ENCODE results near the gene TMEM229B. TPM values are rescaled to one million over a fixed set of nuclear protein-coding genes. Genes with fewer than 3 reads are reported as not detected.
A peak's percentile ranks its signal among the peaks of the same experiment; 100 is the strongest.

Gene TMEM229B
- total and polyA plus RNA-seq, 2 donors (not counting 1 experiment from before 2014, with no cell fraction given), result 0.68 to 0.99 TPM

DNA sequence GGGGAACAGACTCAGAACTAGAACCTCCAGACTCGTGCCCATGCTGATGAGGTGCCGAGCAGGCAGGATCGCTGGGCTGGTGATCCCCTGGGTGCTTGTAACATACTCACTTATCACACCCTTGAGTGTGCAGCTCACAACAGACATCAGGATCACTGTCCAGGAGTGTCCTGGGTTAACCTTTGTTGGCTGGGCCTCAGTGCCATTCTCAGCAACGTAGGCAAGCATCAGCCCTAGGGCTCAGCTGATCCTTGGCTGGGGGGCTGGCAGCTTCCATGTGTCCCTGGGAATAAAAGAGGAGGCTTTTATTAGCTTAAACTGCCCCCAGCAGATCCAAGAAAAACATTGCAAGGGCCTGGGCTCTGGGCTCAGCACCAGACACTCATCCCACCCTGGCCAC, 1.6 kb downstream of the TMEM229B start:
- Histone ChIP-seq H2AFZ (ENCODE audit: low read length) (no peak overlapping the region), H3K9ac (ENCODE audit: insufficient read depth, low read length) (no peak overlapping the region), H3K27me3 (ENCODE audit: control insufficient read depth, insufficient read depth, low read length) (no peaks in the 10 kb centered on the region), H3K9me3 (ENCODE audit: control insufficient read depth, insufficient read depth, low read depth, low read length) (no peaks in the 10 kb centered on the region), H3K4me1 (ENCODE audit: control insufficient read depth, extremely low read depth, insufficient read depth, low read length) (no peaks in the 10 kb centered on the region), H3K27ac (ENCODE audit: insufficient read depth, low read length) (no peak overlapping the region), H3K79me2 (ENCODE audit: control insufficient read depth, insufficient read depth, low read length) (no peaks in the 10 kb centered on the region), H3K36me3 (ENCODE audit: control insufficient read depth, insufficient read depth, low read length) (no peaks in the 10 kb centered on the region), H3K4me3 (replicated peaks in 1 of 4; ENCODE audit: control extremely low read depth in 1 of 4, insufficient read depth in 1 of 4, low read depth in 3 of 4, low read length in 4 of 4) (no peak overlapping the region), H3K4me2 (ENCODE audit: extremely low read depth, insufficient read depth, low read length) (no peak overlapping the region), H4K20me1 (ENCODE audit: control insufficient read depth, extremely low read depth, insufficient read depth, low read length) (no peaks in the 10 kb centered on the region)
- DNase-seq (ENCODE audit: low read depth in 2 of 2), result no peak
- TF ChIP-seq EZH2 (IDR thresholded peaks at IDR 0.05; ENCODE audit: low read length, missing control alignments), result no peak
- TF ChIP-seq, protein P1, sequence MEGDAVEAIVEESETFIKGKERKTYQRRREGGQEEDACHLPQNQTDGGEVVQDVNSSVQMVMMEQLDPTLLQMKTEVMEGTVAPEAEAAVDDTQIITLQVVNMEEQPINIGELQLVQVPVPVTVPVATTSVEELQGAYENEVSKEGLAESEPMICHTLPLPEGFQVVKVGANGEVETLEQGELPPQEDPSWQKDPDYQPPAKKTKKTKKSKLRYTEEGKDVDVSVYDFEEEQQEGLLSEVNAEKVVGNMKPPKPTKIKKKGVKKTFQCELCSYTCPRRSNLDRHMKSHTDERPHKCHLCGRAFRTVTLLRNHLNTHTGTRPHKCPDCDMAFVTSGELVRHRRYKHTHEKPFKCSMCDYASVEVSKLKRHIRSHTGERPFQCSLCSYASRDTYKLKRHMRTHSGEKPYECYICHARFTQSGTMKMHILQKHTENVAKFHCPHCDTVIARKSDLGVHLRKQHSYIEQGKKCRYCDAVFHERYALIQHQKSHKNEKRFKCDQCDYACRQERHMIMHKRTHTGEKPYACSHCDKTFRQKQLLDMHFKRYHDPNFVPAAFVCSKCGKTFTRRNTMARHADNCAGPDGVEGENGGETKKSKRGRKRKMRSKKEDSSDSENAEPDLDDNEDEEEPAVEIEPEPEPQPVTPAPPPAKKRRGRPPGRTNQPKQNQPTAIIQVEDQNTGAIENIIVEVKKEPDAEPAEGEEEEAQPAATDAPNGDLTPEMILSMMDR (conservative IDR thresholded peaks at IDR 0.05 in 1 of 2, IDR thresholded peaks at IDR 0.05 in 1 of 2; ENCODE audit: low read depth in 1 of 2, low read length in 2 of 2), result no peak

DNA sequence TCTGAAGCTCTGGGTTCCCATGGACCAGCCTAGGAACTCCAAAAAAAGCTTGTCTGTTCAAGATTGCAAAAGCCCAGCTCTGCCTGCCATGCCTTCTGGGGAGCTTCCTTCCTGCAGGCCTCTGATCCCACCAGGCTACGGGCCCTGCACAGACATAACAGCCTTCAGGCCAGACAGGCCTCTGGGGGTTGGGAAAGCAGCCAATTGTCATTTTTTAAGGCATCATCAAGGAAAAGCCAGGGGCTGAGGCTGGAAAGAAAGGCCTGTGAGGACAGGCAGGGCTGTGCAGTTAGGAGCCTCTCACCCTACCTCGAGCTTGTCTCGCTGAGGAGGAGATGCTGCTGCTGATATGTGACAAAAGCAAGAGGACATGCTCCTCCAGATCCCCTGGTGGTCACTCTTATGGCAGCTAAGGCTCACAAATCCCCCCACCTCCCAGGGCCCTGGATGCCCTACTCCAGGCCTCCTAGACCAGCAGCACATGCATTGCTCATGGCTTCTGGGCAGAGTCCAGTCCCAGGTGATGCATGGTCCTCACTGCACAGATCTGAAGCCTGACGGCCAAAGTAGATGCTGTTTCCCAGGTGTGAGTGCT, 2.9 kb downstream of the TMEM229B start:
- Histone ChIP-seq H4K20me1 (ENCODE audit: control insufficient read depth, extremely low read depth, insufficient read depth, low read length) (no peaks in the 10 kb centered on the region), H3K9me3 (ENCODE audit: control insufficient read depth, insufficient read depth, low read depth, low read length) (no peaks in the 10 kb centered on the region), H3K4me1 (ENCODE audit: control insufficient read depth, extremely low read depth, insufficient read depth, low read length) (no peaks in the 10 kb centered on the region), H3K27me3 (ENCODE audit: control insufficient read depth, insufficient read depth, low read length) (no peaks in the 10 kb centered on the region), H3K4me2 (ENCODE audit: extremely low read depth, insufficient read depth, low read length) (no peak overlapping the region), H2AFZ (ENCODE audit: low read length) (no peak overlapping the region), H3K36me3 (ENCODE audit: control insufficient read depth, insufficient read depth, low read length) (no peaks in the 10 kb centered on the region), H3K4me3 (replicated peaks in 1 of 4; ENCODE audit: control extremely low read depth in 1 of 4, insufficient read depth in 1 of 4, low read depth in 3 of 4, low read length in 4 of 4) (no peak overlapping the region), H3K27ac (ENCODE audit: insufficient read depth, low read length) (no peak overlapping the region), H3K79me2 (ENCODE audit: control insufficient read depth, insufficient read depth, low read length) (no peaks in the 10 kb centered on the region), H3K9ac (ENCODE audit: insufficient read depth, low read length) (no peak overlapping the region)
- DNase-seq (ENCODE audit: low read depth in 2 of 2), result peak in 1 of 2 donors; percentile 11
- TF ChIP-seq, protein P1 (conservative IDR thresholded peaks at IDR 0.05 in 1 of 2, IDR thresholded peaks at IDR 0.05 in 1 of 2; ENCODE audit: low read depth in 1 of 2, low read length in 2 of 2), result no peak
- no peak for TF ChIP-seq EZH2 (IDR thresholded peaks at IDR 0.05; ENCODE audit: low read length, missing control alignments)

DNA sequence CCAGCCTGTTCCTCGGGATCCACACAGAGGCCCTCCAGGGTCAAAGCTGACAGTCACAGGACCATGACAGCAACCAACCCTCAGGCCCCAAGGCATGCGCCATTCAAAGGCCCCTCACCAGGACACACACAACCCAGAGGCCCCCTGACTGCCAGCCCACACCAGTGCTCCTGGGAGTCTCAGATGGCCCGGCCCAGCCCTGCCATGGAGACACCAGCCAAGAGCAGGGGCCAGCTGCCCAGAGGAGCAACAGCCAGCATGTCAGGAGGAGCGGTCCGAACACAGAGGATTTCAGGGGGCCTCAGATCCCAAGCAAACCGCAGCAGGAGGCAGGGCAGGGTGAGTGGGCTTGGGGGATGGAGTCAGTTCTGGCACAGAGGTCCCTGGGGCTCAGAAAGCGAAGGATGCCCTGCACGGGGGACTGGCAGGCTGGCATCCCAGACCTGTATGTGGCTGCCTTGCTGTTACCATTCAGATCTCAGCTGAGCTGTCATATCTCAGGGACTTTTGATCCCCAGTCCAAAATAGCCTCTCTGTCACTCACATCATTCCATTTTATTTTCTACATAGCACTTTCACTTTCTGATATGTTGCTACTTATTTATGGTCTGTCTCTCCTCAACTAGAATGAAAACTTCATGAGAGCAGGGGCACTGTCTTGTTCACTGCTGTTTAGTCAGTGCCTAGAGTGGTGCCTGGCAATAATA, 4.8 kb downstream of the TMEM229B start:
- Histone ChIP-seq H2AFZ (ENCODE audit: low read length) (no peak overlapping the region), H3K4me3 (replicated peaks in 1 of 4; ENCODE audit: control extremely low read depth in 1 of 4, insufficient read depth in 1 of 4, low read depth in 3 of 4, low read length in 4 of 4) (no peak overlapping the region), H3K9ac (ENCODE audit: insufficient read depth, low read length) (no peak overlapping the region), H3K79me2 (ENCODE audit: control insufficient read depth, insufficient read depth, low read length) (no peaks in the 10 kb centered on the region), H3K9me3 (ENCODE audit: control insufficient read depth, insufficient read depth, low read depth, low read length) (no peaks in the 10 kb centered on the region), H3K4me1 (ENCODE audit: control insufficient read depth, extremely low read depth, insufficient read depth, low read length) (no peaks in the 10 kb centered on the region), H3K4me2 (ENCODE audit: extremely low read depth, insufficient read depth, low read length) (no peak overlapping the region), H3K27me3 (ENCODE audit: control insufficient read depth, insufficient read depth, low read length) (no peaks in the 10 kb centered on the region), H3K36me3 (ENCODE audit: control insufficient read depth, insufficient read depth, low read length) (no peaks in the 10 kb centered on the region), H4K20me1 (ENCODE audit: control insufficient read depth, extremely low read depth, insufficient read depth, low read length) (no peaks in the 10 kb centered on the region), H3K27ac (ENCODE audit: insufficient read depth, low read length) (no peak overlapping the region)
- no peak for TF ChIP-seq EZH2 (IDR thresholded peaks at IDR 0.05; ENCODE audit: low read length, missing control alignments)
- DNase-seq (ENCODE audit: low read depth in 2 of 2), result no peak

Data from fibroblast of lung (primary cell).